Measurements from ENCODE around the gene NMBR.
"Not testable (repeated sequence)": the region's sequence is repeated elsewhere in the genome, so short reads cannot be mapped to it uniquely, and the experiment has no call there.

Gene NMBR

GRCh38 chr6:142074516-142074915 lies 72.4 kb downstream of the NMBR start:
- Histone ChIP-seq H3K4me1 (ENCODE audit: control insufficient read depth in 2 of 2, insufficient read depth in 2 of 2, low read length in 2 of 2) (no peaks in the 10 kb centered on the region), H3K36me3 (ENCODE audit: control insufficient read depth in 2 of 2, insufficient read depth in 2 of 2, low read length in 2 of 2) (no peaks in the 10 kb centered on the region), H3K9ac (ENCODE audit: low read depth in 1 of 2, low read length in 2 of 2) (no peak overlapping the region), H3K4me3 (ENCODE audit: low read length in 2 of 2) (no peak overlapping the region), H3K9me3 (ENCODE audit: control insufficient read depth in 2 of 2, low read length in 2 of 2) (no peaks in the 10 kb centered on the region), H3K27me3 (ENCODE audit: control insufficient read depth in 2 of 2, insufficient read depth in 2 of 2, low read length in 2 of 2) (no peaks in the 10 kb centered on the region), H3K27ac (ENCODE audit: low read depth in 2 of 2, low read length in 2 of 2) (no peak overlapping the region)

DNA sequence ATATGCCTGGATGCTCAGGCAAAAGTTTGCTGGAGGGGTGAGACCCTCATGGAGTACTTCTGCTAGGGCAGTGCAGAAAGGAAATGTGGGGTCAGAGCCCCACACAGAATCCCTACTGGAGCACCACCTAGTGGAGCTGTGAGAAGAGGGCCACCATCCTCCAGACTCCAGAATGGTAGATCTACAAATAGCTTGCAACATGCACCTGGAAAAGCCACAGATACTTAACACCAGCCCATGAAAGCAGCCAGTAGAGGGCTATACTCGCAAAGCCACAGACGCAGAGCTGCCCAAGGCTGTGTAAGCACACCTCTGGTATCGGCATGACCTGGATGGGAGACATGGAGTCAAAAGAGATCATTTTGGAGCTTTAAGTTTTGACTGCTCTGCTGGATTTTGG lies 74.9 kb downstream of the NMBR start:
- no peaks in the 10 kb centered on the region for H3K9me3 ChIP-seq (ENCODE audit: control insufficient read depth in 2 of 2, low read length in 2 of 2)
- no peaks in the 10 kb centered on the region for H3K27me3 ChIP-seq (ENCODE audit: control insufficient read depth in 2 of 2, insufficient read depth in 2 of 2, low read length in 2 of 2)
- no peaks in the 10 kb centered on the region for H3K4me1 ChIP-seq (ENCODE audit: control insufficient read depth in 2 of 2, insufficient read depth in 2 of 2, low read length in 2 of 2)
- H3K27ac ChIP-seq (ENCODE audit: low read depth in 2 of 2, low read length in 2 of 2), result no peak overlapping the region
- H3K9ac ChIP-seq (ENCODE audit: low read depth in 1 of 2, low read length in 2 of 2), result no peak overlapping the region
- no peak overlapping the region for H3K4me3 ChIP-seq (ENCODE audit: low read length in 2 of 2)
- H3K36me3 ChIP-seq (ENCODE audit: control insufficient read depth in 2 of 2, insufficient read depth in 2 of 2, low read length in 2 of 2), result no peaks in the 10 kb centered on the region

GRCh38 chr6:142068416-142068815 lies 78.5 kb downstream of the NMBR start:
- H3K36me3 ChIP-seq (ENCODE audit: control insufficient read depth in 2 of 2, insufficient read depth in 2 of 2, low read length in 2 of 2), result no peaks in the 10 kb centered on the region
- H3K9ac ChIP-seq (ENCODE audit: low read depth in 1 of 2, low read length in 2 of 2), result no peak overlapping the region
- no peak overlapping the region for H3K27ac ChIP-seq (ENCODE audit: low read depth in 2 of 2, low read length in 2 of 2)
- no peaks in the 10 kb centered on the region for H3K9me3 ChIP-seq (ENCODE audit: control insufficient read depth in 2 of 2, low read length in 2 of 2)
- H3K27me3 ChIP-seq (ENCODE audit: control insufficient read depth in 2 of 2, insufficient read depth in 2 of 2, low read length in 2 of 2), result no peaks in the 10 kb centered on the region
- H3K4me1 ChIP-seq (ENCODE audit: control insufficient read depth in 2 of 2, insufficient read depth in 2 of 2, low read length in 2 of 2), result no peaks in the 10 kb centered on the region
- no peak overlapping the region for H3K4me3 ChIP-seq (ENCODE audit: low read length in 2 of 2)

DNA sequence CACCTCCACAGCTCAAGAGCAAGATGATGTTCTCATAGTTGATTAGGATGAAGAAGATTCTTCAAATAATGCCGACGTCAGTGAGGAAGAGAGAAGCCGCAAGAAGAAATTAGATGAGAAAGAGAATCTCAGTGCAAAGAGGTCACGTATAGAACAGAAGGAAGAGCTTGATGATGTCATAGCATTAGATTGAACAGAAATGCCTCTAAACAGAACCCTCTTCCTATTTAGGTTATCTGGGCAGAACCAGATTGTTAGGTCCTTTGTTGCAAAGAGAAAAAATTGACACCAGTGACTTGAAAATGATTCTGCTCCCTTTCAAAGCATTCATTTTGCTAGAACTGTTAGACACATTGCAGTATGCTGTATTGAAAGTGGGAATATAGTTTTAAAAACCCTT lies 84.1 kb downstream of the NMBR start:
- H3K4me3 ChIP-seq (ENCODE audit: low read length in 2 of 2); H3K4me1 ChIP-seq (ENCODE audit: control insufficient read depth in 2 of 2, insufficient read depth in 2 of 2, low read length in 2 of 2); H3K9me3 ChIP-seq (ENCODE audit: control insufficient read depth in 2 of 2, low read length in 2 of 2); H3K9ac ChIP-seq (ENCODE audit: low read depth in 1 of 2, low read length in 2 of 2); H3K27ac ChIP-seq (ENCODE audit: low read depth in 2 of 2, low read length in 2 of 2); H3K27me3 ChIP-seq (ENCODE audit: control insufficient read depth in 2 of 2, insufficient read depth in 2 of 2, low read length in 2 of 2); H3K36me3 ChIP-seq (ENCODE audit: control insufficient read depth in 2 of 2, insufficient read depth in 2 of 2, low read length in 2 of 2): not testable (repeated sequence)

DNA sequence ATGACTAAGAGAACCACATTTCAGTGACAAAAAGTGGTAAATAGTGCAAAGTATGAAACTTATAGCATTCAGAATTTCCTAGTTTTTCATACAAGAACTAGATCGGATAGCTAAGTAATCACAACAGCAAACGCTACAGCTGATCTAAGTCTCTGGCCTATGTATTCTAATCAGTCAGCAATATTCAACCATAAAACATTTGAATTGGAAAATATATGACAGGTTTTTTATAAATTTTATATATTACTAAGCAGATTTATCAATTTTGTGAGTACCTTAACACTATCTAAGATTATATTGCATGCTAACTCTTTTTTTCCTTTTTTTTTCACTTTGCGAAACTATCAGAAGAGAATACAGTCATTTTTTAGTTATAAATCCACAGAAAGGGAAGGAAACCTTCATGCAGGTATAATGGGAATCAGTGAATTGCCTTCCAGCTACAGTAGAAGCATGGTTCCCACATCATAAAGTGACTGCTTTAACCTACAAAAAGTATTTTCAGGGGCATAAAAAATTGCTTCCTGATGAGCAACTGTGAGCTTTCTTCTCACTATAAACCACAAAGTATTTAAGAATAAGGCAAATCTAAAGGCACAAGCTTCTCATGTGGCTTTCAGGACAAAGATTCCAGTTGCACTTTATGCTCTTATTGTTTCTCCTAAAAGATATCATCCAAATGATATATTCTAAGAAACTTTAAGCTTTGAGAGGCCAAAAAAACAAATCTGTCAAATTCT lies 88.2 kb downstream of the NMBR start:
- no peaks in the 10 kb centered on the region for H3K27me3 ChIP-seq (ENCODE audit: control insufficient read depth in 2 of 2, insufficient read depth in 2 of 2, low read length in 2 of 2)
- no peak overlapping the region for H3K9ac ChIP-seq (ENCODE audit: low read depth in 1 of 2, low read length in 2 of 2)
- no peak overlapping the region for H3K4me3 ChIP-seq (ENCODE audit: low read length in 2 of 2)
- H3K4me1 ChIP-seq (ENCODE audit: control insufficient read depth in 2 of 2, insufficient read depth in 2 of 2, low read length in 2 of 2), result no peaks in the 10 kb centered on the region
- no peak overlapping the region for H3K27ac ChIP-seq (ENCODE audit: low read depth in 2 of 2, low read length in 2 of 2)
- H3K9me3 ChIP-seq (ENCODE audit: control insufficient read depth in 2 of 2, low read length in 2 of 2), result no peaks in the 10 kb centered on the region
- no peaks in the 10 kb centered on the region for H3K36me3 ChIP-seq (ENCODE audit: control insufficient read depth in 2 of 2, insufficient read depth in 2 of 2, low read length in 2 of 2)

DNA sequence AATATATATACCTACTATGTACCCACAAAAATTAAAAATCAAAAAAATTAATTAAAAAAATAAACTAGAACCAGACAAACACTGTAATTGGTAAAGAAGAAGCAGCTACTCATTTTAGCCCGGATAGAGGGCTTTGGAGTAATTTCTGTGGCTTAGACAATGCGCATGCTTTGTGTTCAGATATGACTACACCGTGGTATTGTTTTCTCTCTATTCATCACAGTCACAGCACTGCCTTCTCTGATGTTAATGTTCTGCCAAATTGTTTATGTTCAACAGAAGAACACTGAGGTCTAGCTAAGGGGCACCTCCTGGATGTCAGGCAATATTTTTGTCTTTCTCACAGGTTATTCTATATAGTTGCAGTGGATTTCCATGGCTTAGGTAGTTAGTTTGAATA lies 91.7 kb downstream of the NMBR start:
- H3K9ac ChIP-seq (ENCODE audit: low read depth in 1 of 2, low read length in 2 of 2), result no peak overlapping the region
- H3K9me3 ChIP-seq (ENCODE audit: control insufficient read depth in 2 of 2, low read length in 2 of 2), result no peaks in the 10 kb centered on the region
- no peak overlapping the region for H3K27ac ChIP-seq (ENCODE audit: low read depth in 2 of 2, low read length in 2 of 2)
- H3K4me3 ChIP-seq (ENCODE audit: low read length in 2 of 2), result no peak overlapping the region
- H3K36me3 ChIP-seq (ENCODE audit: control insufficient read depth in 2 of 2, insufficient read depth in 2 of 2, low read length in 2 of 2), result no peaks in the 10 kb centered on the region
- no peaks in the 10 kb centered on the region for H3K4me1 ChIP-seq (ENCODE audit: control insufficient read depth in 2 of 2, insufficient read depth in 2 of 2, low read length in 2 of 2)
- H3K27me3 ChIP-seq (ENCODE audit: control insufficient read depth in 2 of 2, insufficient read depth in 2 of 2, low read length in 2 of 2), result no peaks in the 10 kb centered on the region

DNA sequence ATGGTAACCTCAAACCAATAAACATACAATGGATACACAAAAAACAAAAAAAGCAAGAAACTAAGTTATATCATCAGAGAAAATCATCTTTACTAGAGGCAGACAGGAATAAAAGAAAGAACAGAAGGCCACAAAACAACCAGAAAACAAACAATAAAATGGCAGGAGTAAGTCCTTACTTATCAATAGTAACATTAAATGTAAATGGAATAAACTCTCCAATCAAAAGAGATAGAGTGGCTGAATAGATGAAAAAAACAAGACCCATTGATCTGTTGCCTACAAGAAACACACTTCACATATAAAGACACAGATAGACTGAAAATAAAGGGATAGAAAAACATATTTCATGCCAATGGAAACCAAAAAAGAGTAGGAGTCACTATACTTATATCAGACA lies 95.5 kb downstream of the NMBR start:
- Histone ChIP-seq H3K27ac (ENCODE audit: low read depth in 2 of 2, low read length in 2 of 2) (no peak overlapping the region), H3K27me3 (ENCODE audit: control insufficient read depth in 2 of 2, insufficient read depth in 2 of 2, low read length in 2 of 2) (no peaks in the 10 kb centered on the region), H3K4me3 (ENCODE audit: low read length in 2 of 2) (no peak overlapping the region)

GRCh38 chr6:142048593-142048980 lies 98.3 kb downstream of the NMBR start:
- Histone ChIP-seq H3K4me3 (ENCODE audit: low read length in 2 of 2) (no peak overlapping the region), H3K27me3 (ENCODE audit: control insufficient read depth in 2 of 2, insufficient read depth in 2 of 2, low read length in 2 of 2) (no peaks in the 10 kb centered on the region), H3K9me3 (ENCODE audit: control insufficient read depth in 2 of 2, low read length in 2 of 2) (no peaks in the 10 kb centered on the region), H3K27ac (ENCODE audit: low read depth in 2 of 2, low read length in 2 of 2) (no peak overlapping the region), H3K9ac (ENCODE audit: low read depth in 1 of 2, low read length in 2 of 2) (no peak overlapping the region), H3K4me1 (ENCODE audit: control insufficient read depth in 2 of 2, insufficient read depth in 2 of 2, low read length in 2 of 2) (no peaks in the 10 kb centered on the region), H3K36me3 (ENCODE audit: control insufficient read depth in 2 of 2, insufficient read depth in 2 of 2, low read length in 2 of 2) (no peaks in the 10 kb centered on the region)

More for the DNA sequence above, 95.5 kb downstream of the NMBR start:
- Histone ChIP-seq H3K9ac (ENCODE audit: low read depth in 1 of 2, low read length in 2 of 2) (no peak overlapping the region), H3K36me3 (ENCODE audit: control insufficient read depth in 2 of 2, insufficient read depth in 2 of 2, low read length in 2 of 2) (no peaks in the 10 kb centered on the region), H3K9me3 (ENCODE audit: control insufficient read depth in 2 of 2, low read length in 2 of 2) (no peaks in the 10 kb centered on the region), H3K4me1 (ENCODE audit: control insufficient read depth in 2 of 2, insufficient read depth in 2 of 2, low read length in 2 of 2) (no peaks in the 10 kb centered on the region)

DNA sequence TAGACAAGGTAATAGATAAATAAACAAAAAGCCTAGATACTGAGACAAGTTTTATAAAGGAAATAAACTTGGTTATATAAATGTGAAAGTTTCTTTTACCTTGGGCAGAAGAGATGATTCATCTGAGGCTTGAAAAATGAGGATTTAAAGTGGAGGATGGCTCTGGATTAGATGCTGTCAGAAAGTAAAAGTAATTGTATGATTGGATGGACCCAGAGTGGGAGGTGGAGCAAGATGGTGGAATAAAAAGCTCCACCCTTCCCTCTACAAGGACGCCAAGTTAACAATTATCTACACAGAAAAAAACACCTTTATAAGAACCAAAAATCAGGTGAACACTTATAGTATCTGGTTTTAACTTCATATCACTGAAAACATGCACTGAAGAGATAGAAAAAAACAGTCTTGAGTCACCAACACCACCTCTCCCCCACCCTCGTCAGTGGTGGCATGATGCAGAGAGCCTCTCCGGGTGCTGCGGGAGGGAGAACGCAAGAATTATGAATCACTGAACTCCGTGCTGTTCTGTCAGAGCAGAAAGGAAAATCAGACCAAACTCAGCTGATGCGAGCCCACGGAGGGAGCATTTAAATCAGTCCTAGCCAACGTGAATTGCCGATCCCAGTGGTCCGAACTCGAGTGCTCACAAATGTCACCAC lies 98.9 kb downstream of the NMBR start:
- Histone ChIP-seq H3K4me3 (ENCODE audit: low read length in 2 of 2) (no peak overlapping the region), H3K36me3 (ENCODE audit: control insufficient read depth in 2 of 2, insufficient read depth in 2 of 2, low read length in 2 of 2) (no peaks in the 10 kb centered on the region), H3K27me3 (ENCODE audit: control insufficient read depth in 2 of 2, insufficient read depth in 2 of 2, low read length in 2 of 2) (no peaks in the 10 kb centered on the region), H3K4me1 (ENCODE audit: control insufficient read depth in 2 of 2, insufficient read depth in 2 of 2, low read length in 2 of 2) (no peaks in the 10 kb centered on the region), H3K9me3 (ENCODE audit: control insufficient read depth in 2 of 2, low read length in 2 of 2) (no peaks in the 10 kb centered on the region), H3K9ac (ENCODE audit: low read depth in 1 of 2, low read length in 2 of 2) (no peak overlapping the region), H3K27ac (ENCODE audit: low read depth in 2 of 2, low read length in 2 of 2) (no peak overlapping the region)

DNA sequence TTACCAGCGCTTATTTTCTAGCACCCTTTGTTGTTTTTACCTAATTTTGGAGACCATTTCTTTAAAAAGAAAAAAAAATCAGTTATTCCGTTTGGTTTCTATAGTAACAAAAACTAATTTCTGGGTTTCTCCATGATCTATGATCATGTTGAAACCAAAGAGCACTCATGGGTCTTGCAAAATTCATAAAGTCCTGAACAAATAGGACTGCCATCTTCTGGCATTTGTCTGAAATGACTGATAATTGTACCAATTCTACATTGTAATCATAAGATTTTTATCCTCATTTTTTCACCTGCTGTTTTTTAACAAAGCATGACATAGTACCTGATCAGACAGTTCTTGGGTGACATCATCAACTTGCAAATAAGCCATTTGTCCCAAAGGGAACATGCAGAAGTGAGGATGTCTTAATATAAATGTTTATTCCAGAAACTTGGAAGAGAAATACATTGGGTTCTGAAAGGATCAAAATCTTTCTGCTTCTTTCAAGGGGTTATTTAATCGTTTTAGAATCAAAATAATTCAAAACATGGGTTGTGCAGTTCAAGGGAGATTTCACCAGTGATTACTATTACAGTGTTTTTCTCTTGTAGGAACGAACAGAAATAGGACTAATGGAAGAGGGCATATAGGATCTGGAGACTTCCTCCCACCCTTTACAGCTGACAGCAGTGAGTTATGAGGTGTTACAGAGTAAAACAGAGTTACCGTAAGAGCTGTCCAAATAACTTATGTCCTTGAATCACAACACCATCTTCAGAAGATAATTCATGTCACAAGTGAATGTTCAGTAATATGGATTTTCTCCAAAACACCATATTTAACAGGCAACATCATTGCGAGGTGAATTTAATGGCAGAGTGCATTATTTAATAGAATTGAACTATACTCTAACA lies 101.3 kb downstream of the NMBR start:
- Histone ChIP-seq H3K36me3 (ENCODE audit: control insufficient read depth in 2 of 2, insufficient read depth in 2 of 2, low read length in 2 of 2) (no peaks in the 10 kb centered on the region), H3K27me3 (ENCODE audit: control insufficient read depth in 2 of 2, insufficient read depth in 2 of 2, low read length in 2 of 2) (no peaks in the 10 kb centered on the region), H3K27ac (ENCODE audit: low read depth in 2 of 2, low read length in 2 of 2) (no peak overlapping the region), H3K9ac (ENCODE audit: low read depth in 1 of 2, low read length in 2 of 2) (no peak overlapping the region), H3K9me3 (ENCODE audit: control insufficient read depth in 2 of 2, low read length in 2 of 2) (no peaks in the 10 kb centered on the region), H3K4me1 (ENCODE audit: control insufficient read depth in 2 of 2, insufficient read depth in 2 of 2, low read length in 2 of 2) (no peaks in the 10 kb centered on the region), H3K4me3 (ENCODE audit: low read length in 2 of 2) (no peak overlapping the region)

Data from mucosa of rectum (tissue), 2 donors.